Thyroid gland (tissue), 4 donors: ENCODE data around the gene ALLC.

Experiments used
- CTCF ChIP-seq, 6 experiments: fragments of 200-600 bp in 3 of 6; fragments of 450-650 bp in 3 of 6; sonication (generic) in 3 of 6; IDR thresholded peaks; one replicate each; pipeline ENCODE4 v1.5.1; 2016 to 2019; ENCODE audit warnings: antibody characterized with exemption in 6 of 6, mild to moderate bottlenecking in 2 of 6, inconsistent platforms in 1 of 6, moderate library complexity in 1 of 6
- POLR2A ChIP-seq, 2 donors: fragments of 450-650 bp; IDR thresholded peaks; one replicate each; pipeline ENCODE4 v1.6.1; 2017; ENCODE audit warnings: antibody characterized with exemption in 2 of 2, mild to moderate bottlenecking in 2 of 2, moderate library complexity in 1 of 2

- no peak for TF ChIP-seq POLR2A (IDR thresholded peaks at IDR 0.05)
- no peak for TF ChIP-seq CTCF (IDR thresholded peaks at IDR 0.05)
These were observed 8.4 kb upstream of the ALLC start for GRCh38 chr2:3649581-3649980.
